Neural cell (in vitro differentiated cells): Measurements from ENCODE around the gene ACO2. TPM values are rescaled to one million over a fixed set of nuclear protein-coding genes. Genes with fewer than 3 reads are reported as not detected.
"Not testable (repeated sequence)": the region's sequence is repeated elsewhere in the genome, so short reads cannot be mapped to it uniquely, and the experiment has no call there.

Experiments used
- H2AFZ ChIP-seq: fragments of 200-600, 300-800 bp; sonication (generic), shearing (Covaris generic); 2 replicates; pipeline ENCODE4 v1.6.0; 2014; ENCODE audit warnings: low read depth, mild to moderate bottlenecking, antibody characterized with exemption, low read length, moderate library complexity
- H3F3A ChIP-seq: fragments of 200-600 bp; shearing (Covaris generic); 2 replicates; pipeline ENCODE4 v1.6.1; 2016; ENCODE audit warnings: mild to moderate bottlenecking, moderate library complexity, mixed read lengths, antibody characterized with exemption, low read length; ENCODE audit not compliant: insufficient read depth, poor library complexity, severe bottlenecking
- H3K27ac ChIP-seq: fragments of 200-600, 300-800 bp; sonication (generic), shearing (Covaris generic); 2 replicates; pipeline ENCODE4 v1.5.1; 2014; ENCODE audit warnings: mild to moderate bottlenecking, low read length, moderate library complexity
- H3K27me3 ChIP-seq: fragments of 300-800, 200-600 bp; sonication (generic), shearing (Covaris generic); 2 replicates; pipeline ENCODE4 v1.6.0; 2014; ENCODE audit warnings: mild to moderate bottlenecking, low read depth, low read length, moderate library complexity; ENCODE audit not compliant: insufficient read depth
- H3K36me3 ChIP-seq: fragments of 300-800, 200-600 bp; sonication (generic), shearing (Covaris generic); 2 replicates; pipeline ENCODE4 v1.5.1; 2014; ENCODE audit warnings: mild to moderate bottlenecking, antibody characterized with exemption, low read length, moderate library complexity; ENCODE audit not compliant: insufficient read depth
- H3K4me2 ChIP-seq: fragments of 300-800, 200-600 bp; sonication (generic), shearing (Covaris generic); 2 replicates; pipeline ENCODE4 v1.6.0; 2014; ENCODE audit warnings: mild to moderate bottlenecking, low read length
- H3K4me3 ChIP-seq: fragments of 300-800, 200-600 bp; sonication (generic), shearing (Covaris generic); 2 replicates; pipeline ENCODE4 v1.5.1; 2014; ENCODE audit warnings: mild to moderate bottlenecking, low read length, moderate library complexity
- H3K79me2 ChIP-seq: fragments of 200-600 bp; shearing (Covaris generic); replicated peaks from 2 replicates; pipeline ENCODE4 v1.6.0; 2014; ENCODE audit warnings: mild to moderate bottlenecking, low read length, moderate library complexity; ENCODE audit not compliant: insufficient read depth
- H3K9ac ChIP-seq: fragments of 300-800, 200-600 bp; sonication (generic), shearing (Covaris generic); 2 replicates; pipeline ENCODE4 v1.6.1; 2016; ENCODE audit warnings: mild to moderate bottlenecking, low read length, mixed read lengths
- H3K9me2 ChIP-seq: fragments of 200-600 bp; shearing (Covaris generic); 2 replicates; pipeline ENCODE4 v1.6.1; 2016; ENCODE audit warnings: mild to moderate bottlenecking, low read length, mixed read lengths; ENCODE audit not compliant: insufficient read depth
- H3K9me3 ChIP-seq: fragments of 200-600, 300-800 bp; sonication (generic), shearing (Covaris generic); 2 replicates; pipeline ENCODE4 v1.6.1; 2016; ENCODE audit warnings: mild to moderate bottlenecking, mixed run types, low read length, moderate library complexity, mixed read lengths
- H4K20me1 ChIP-seq: fragments of 200-600 bp; shearing (Covaris generic); 2 replicates; pipeline ENCODE4 v1.6.1; 2016; ENCODE audit warnings: mild to moderate bottlenecking, mixed run types; ENCODE audit not compliant: insufficient read depth
- EP300 ChIP-seq: fragments of 450-650 bp; conservative IDR thresholded peaks from 2 replicates; pipeline ENCODE4 v1.6.1; 2014; ENCODE audit warnings: antibody characterized with exemption, mild to moderate bottlenecking, moderate library complexity; ENCODE audit not compliant: poor library complexity, severe bottlenecking
- EZH2 ChIP-seq: fragments of 200-600, 300-800 bp; shearing (Covaris generic), sonication (generic); IDR thresholded peaks from 2 replicates; pipeline ENCODE4 v1.6.1; 2014; ENCODE audit warnings: antibody characterized with exemption, low read length, borderline replicate concordance, mild to moderate bottlenecking; ENCODE audit not compliant: insufficient read depth, poor library complexity, severe bottlenecking
- MXI1 ChIP-seq: fragments of 450-650 bp; conservative IDR thresholded peaks from 2 replicates; pipeline ENCODE4 v1.6.1; 2014; ENCODE audit warnings: antibody characterized with exemption, mild to moderate bottlenecking; ENCODE audit not compliant: poor library complexity, severe bottlenecking
- POLR2AphosphoS5 ChIP-seq: IDR thresholded peaks from 2 replicates; pipeline ENCODE4 v1.6.1; 2012
- RAD21 ChIP-seq: fragments of 450-650 bp; conservative IDR thresholded peaks from 2 replicates; pipeline ENCODE4 v1.6.1; 2014; ENCODE audit warnings: antibody characterized with exemption, mild to moderate bottlenecking, moderate library complexity
- SMC3 ChIP-seq: fragments of 450-650 bp; conservative IDR thresholded peaks from 2 replicates; pipeline ENCODE4 v1.6.1; 2014; ENCODE audit warnings: antibody characterized with exemption, mild to moderate bottlenecking, moderate library complexity; ENCODE audit not compliant: poor library complexity
- TAF1 ChIP-seq: IDR thresholded peaks from 2 replicates; pipeline ENCODE4 v1.6.1; 2012; ENCODE audit warnings: low read depth
- polyA plus RNA-seq: library from polyadenylated mRNA; depleted of rRNA; stranded (reverse); fragments of >200 nt; gene quantifications from 2 replicates; pipeline ENCODE4 v1.2.3, GENCODE V29; 2014
- TF ChIP-seq, protein P1 (sequence below): IDR thresholded peaks from 2 replicates; pipeline ENCODE4 v1.6.1; 2012; ENCODE audit warnings: borderline replicate concordance
- TF ChIP-seq, protein P2 (sequence below): fragments of 450-650 bp; IDR thresholded peaks from 2 replicates; pipeline ENCODE4 v1.5.1; 2014; ENCODE audit warnings: antibody characterized with exemption, mild to moderate bottlenecking, moderate library complexity; ENCODE audit not compliant: poor library complexity, severe bottlenecking

The ACO2 gene
- polyA plus RNA-seq, 1 donor from 2014 or later = 72.3 TPM

DNA sequence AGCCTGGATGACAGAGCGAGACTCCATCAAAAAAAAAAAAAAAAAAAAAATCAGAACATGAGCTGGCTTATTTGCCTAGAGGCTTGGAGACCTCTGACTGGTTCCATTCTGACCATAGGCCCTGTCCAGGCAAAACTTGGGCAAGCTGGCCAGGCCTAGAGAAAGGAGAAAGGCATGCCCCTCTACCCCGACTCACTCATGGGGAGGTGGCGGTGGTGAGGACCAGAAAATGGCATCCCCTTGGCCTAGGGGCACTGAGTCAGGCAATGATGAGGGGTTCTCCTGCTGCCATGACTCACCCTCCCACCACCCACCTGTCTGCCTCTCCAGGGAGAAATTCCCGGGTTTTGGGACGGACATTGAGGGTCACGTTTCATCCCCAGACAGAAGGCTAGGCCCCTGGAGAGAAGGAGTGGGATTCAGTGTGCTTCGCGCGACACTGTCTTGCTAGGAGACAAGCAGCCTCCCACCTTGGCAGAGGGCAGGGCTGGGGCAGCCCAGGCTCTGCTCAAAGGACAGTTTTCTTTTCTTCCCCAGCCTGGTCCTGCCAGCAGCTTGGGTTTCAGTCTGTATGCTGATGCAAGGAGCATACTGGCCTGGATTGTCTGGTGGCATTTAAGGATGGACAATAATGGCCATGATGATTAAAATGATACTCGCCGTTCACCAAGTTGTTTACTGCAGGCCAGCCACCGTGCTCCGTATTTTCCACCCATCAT is 39.5 kb upstream of the ACO2 start:
- TF ChIP-seq TAF1 = no peak
- TF ChIP-seq SMC3 = no peak
- TF ChIP-seq MXI1 = no peak
- TF ChIP-seq EP300 = no peak
- TF ChIP-seq POLR2AphosphoS5 = no peak
- no peak overlapping the region for H3K4me2 ChIP-seq
- H3F3A ChIP-seq = no peaks in the 10 kb centered on the region
- H3K9ac ChIP-seq = no peak overlapping the region
- no peaks in the 10 kb centered on the region for H3K27me3 ChIP-seq
- no peak overlapping the region for H3K4me3 ChIP-seq
- no peaks in the 10 kb centered on the region for H3K9me2 ChIP-seq
- no peak overlapping the region for H2AFZ ChIP-seq
- H4K20me1 ChIP-seq = no peaks in the 10 kb centered on the region
- no peaks in the 10 kb centered on the region for H3K79me2 ChIP-seq
- H3K36me3 ChIP-seq = no peaks in the 10 kb centered on the region
- no peaks in the 10 kb centered on the region for H3K9me3 ChIP-seq
- H3K27ac ChIP-seq = no peak overlapping the region

DNA sequence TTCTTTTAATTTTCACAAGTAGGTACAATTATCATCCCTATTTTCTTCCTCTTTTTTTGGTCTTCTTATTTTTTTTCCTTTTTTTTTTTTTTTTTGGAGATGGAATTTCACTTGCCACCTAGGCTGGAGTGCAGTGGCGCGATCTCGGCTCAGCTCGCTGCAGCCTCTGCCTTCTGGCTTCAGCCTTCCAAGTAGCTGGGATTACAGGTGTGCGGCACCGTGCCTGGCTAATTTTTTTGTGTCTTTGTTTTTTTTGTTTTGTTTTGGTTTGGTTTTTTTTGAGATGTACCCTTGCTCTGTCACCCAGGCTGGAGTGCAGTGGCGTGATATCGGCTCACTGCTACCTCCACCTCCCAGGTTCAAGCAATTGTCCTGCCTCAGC is 39.0 kb upstream of the ACO2 start:
- no peaks in the 10 kb centered on the region for H3K27me3 ChIP-seq
- H3F3A ChIP-seq = no peaks in the 10 kb centered on the region
- no peaks in the 10 kb centered on the region for H3K9me3 ChIP-seq
- TF ChIP-seq EZH2 = no peak
- H2AFZ ChIP-seq = no peak overlapping the region
- no peak overlapping the region for H3K9ac ChIP-seq
- peaks cover 5% of the 10 kb centered on the region for H3K79me2 ChIP-seq
- no peak overlapping the region for H3K27ac ChIP-seq
- H4K20me1 ChIP-seq = no peaks in the 10 kb centered on the region
- no peak overlapping the region for H3K4me3 ChIP-seq
- no peaks in the 10 kb centered on the region for H3K36me3 ChIP-seq
- no peaks in the 10 kb centered on the region for H3K9me2 ChIP-seq
- no peak overlapping the region for H3K4me2 ChIP-seq

DNA sequence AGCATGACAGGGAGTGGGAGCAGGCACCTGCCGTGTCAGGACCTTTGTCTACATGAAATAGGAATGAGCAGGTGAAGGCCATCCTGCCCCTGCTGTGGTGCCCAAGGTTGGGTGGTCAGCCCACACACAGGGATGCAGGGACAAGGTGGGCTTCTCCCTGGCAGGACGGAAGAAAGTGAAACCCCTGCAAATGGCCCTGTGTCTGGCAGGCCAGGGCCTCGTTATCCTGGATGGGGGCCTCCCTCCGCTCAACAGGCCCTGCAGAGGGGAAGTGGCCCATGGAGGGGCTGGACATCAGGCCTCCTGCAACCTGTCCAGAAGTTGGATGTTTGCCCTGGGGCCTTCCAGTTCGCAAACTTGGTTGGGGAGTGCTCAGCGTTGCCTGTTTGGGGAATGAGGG is 37.3 kb upstream of the ACO2 start:
- H3F3A ChIP-seq = no peaks in the 10 kb centered on the region
- no peaks in the 10 kb centered on the region for H4K20me1 ChIP-seq
- TF ChIP-seq, protein P1, sequence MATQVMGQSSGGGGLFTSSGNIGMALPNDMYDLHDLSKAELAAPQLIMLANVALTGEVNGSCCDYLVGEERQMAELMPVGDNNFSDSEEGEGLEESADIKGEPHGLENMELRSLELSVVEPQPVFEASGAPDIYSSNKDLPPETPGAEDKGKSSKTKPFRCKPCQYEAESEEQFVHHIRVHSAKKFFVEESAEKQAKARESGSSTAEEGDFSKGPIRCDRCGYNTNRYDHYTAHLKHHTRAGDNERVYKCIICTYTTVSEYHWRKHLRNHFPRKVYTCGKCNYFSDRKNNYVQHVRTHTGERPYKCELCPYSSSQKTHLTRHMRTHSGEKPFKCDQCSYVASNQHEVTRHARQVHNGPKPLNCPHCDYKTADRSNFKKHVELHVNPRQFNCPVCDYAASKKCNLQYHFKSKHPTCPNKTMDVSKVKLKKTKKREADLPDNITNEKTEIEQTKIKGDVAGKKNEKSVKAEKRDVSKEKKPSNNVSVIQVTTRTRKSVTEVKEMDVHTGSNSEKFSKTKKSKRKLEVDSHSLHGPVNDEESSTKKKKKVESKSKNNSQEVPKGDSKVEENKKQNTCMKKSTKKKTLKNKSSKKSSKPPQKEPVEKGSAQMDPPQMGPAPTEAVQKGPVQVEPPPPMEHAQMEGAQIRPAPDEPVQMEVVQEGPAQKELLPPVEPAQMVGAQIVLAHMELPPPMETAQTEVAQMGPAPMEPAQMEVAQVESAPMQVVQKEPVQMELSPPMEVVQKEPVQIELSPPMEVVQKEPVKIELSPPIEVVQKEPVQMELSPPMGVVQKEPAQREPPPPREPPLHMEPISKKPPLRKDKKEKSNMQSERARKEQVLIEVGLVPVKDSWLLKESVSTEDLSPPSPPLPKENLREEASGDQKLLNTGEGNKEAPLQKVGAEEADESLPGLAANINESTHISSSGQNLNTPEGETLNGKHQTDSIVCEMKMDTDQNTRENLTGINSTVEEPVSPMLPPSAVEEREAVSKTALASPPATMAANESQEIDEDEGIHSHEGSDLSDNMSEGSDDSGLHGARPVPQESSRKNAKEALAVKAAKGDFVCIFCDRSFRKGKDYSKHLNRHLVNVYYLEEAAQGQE = no peak
- TF ChIP-seq, protein P2, sequence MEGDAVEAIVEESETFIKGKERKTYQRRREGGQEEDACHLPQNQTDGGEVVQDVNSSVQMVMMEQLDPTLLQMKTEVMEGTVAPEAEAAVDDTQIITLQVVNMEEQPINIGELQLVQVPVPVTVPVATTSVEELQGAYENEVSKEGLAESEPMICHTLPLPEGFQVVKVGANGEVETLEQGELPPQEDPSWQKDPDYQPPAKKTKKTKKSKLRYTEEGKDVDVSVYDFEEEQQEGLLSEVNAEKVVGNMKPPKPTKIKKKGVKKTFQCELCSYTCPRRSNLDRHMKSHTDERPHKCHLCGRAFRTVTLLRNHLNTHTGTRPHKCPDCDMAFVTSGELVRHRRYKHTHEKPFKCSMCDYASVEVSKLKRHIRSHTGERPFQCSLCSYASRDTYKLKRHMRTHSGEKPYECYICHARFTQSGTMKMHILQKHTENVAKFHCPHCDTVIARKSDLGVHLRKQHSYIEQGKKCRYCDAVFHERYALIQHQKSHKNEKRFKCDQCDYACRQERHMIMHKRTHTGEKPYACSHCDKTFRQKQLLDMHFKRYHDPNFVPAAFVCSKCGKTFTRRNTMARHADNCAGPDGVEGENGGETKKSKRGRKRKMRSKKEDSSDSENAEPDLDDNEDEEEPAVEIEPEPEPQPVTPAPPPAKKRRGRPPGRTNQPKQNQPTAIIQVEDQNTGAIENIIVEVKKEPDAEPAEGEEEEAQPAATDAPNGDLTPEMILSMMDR = no peak
- no peak for TF ChIP-seq SMC3
- no peak for TF ChIP-seq EP300
- TF ChIP-seq EZH2 = no peak
- no peak for TF ChIP-seq RAD21
- no peak for TF ChIP-seq POLR2AphosphoS5
- no peak for TF ChIP-seq MXI1
- TF ChIP-seq TAF1 = no peak
- no peak overlapping the region for H3K27ac ChIP-seq
- no peaks in the 10 kb centered on the region for H3K9me2 ChIP-seq
- no peaks in the 10 kb centered on the region for H3K9me3 ChIP-seq
- no peak overlapping the region for H3K4me2 ChIP-seq
- no peak overlapping the region for H2AFZ ChIP-seq
- H3K27me3 ChIP-seq = no peaks in the 10 kb centered on the region
- H3K79me2 ChIP-seq = peaks cover 9% of the 10 kb centered on the region
- no peak overlapping the region for H3K4me3 ChIP-seq
- no peak overlapping the region for H3K9ac ChIP-seq
- H3K36me3 ChIP-seq = no peaks in the 10 kb centered on the region

DNA sequence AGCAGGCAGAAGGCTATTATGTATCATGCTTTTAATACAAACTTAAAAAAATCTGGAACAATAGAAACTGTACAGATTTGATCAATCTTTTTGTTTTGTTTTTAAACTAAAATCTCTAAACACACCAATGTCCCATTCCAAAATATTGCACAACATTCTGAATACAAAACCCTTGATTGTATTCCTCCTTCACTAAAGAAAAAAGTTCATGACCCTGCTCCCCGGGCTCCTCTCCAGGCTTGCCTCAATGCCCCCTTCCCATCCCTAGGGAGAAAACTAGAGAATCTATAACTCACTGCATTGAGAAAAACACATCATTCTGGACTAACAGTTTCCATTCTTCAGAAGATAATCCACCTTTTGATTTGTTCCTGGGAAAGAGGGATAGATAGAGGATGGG is 35.4 kb upstream of the ACO2 start:
- H3F3A ChIP-seq, H3K27ac ChIP-seq, H3K4me2 ChIP-seq, H2AFZ ChIP-seq, H3K9me2 ChIP-seq, H3K27me3 ChIP-seq, H3K9ac ChIP-seq, H3K4me3 ChIP-seq, H4K20me1 ChIP-seq, H3K36me3 ChIP-seq, H3K9me3 ChIP-seq: not testable (repeated sequence)
- peaks cover 19% of the 10 kb centered on the region for H3K79me2 ChIP-seq
